NCI-H146 treated with DMSO at 0.1 percent for 48 hours (cell line): Measurements from ENCODE around the gene OAS2.

Experiments used
- DNase-seq: peaks from one replicate; lab custom pipeline; 2025; ENCODE audit not compliant: unreplicated experiment; lab: John Stamatoyannopoulos, UW

OAS2 gene

GRCh38 chr12:113016796-113017195, 38.5 kb downstream of the OAS2 start:
- no peak for DNase-seq

- no peak for DNase-seq
These were observed 40.7 kb downstream of the OAS2 start for GRCh38 chr12:113019025-113019424.

- DNase-seq = no peak
These were observed 43.2 kb downstream of the OAS2 start for GRCh38 chr12:113021500-113021899.

DNA sequence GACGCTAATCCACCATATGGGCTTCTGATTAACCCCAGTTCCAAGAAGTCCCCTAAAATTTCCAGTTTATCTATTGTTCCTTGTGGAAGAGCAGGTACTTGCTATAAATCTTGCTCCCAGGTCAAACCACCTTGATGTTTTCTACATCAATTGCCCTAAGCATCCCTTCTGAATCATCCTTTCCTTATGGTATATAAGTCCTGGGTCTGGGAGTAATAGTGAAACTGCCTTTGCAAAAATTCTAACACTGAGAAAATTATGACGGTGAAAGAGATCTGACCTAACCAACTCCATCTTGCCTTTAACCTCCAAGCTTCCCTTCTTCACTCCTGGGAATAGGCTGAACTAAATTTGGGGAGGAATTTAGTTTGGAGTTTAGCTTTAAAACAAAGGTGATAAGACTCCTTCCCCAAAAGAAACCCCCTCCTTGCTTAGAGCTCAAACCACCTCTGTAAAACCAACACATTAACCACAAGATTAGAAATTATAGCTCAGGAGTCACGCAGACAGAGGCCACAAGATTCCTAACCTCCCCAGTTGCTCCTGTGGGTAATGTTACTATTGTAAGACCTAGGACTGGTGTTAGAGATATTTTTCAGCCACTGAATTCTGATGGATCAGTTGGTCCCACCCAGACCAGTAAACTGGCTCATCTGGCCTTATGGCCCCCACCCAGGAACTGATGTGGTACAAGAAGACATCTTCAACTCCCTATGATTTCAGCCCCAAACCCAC, 44.4 kb downstream of the OAS2 start:
- no peak for DNase-seq

GRCh38 chr12:113027726-113028125, 49.4 kb downstream of the OAS2 start:
- DNase-seq = no peak

DNA sequence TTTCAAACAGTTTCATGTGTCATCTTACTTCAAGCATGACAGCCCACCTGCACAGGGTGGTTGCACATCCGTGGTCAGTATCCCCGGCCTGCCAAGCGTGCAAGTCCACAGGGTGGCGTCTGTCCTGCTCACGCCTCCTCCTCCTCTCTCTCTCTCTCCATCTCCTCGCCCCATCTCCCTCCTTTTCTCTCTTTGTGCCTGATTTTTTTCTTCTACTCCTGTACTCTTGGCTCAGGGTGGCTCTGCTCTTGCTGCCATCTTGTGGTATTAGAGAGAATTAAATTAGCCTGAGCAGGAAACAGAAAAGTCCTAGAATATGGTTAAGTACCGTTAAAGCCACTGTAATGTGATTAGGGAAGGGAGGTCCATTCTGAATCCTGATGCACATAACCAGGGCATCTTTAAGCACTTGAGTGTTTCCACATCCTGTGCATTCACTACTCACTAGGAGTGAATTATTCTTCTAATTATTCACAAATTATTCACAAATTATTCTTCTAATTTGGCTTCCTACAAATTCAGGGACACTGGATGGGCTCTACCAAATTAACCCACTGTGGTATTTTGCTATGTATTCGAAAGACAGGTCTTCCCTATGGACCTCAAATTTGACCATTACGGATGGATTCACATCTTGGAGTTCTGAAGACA, 52.7 kb downstream of the OAS2 start:
- DNase-seq = peak; percentile 85

DNA sequence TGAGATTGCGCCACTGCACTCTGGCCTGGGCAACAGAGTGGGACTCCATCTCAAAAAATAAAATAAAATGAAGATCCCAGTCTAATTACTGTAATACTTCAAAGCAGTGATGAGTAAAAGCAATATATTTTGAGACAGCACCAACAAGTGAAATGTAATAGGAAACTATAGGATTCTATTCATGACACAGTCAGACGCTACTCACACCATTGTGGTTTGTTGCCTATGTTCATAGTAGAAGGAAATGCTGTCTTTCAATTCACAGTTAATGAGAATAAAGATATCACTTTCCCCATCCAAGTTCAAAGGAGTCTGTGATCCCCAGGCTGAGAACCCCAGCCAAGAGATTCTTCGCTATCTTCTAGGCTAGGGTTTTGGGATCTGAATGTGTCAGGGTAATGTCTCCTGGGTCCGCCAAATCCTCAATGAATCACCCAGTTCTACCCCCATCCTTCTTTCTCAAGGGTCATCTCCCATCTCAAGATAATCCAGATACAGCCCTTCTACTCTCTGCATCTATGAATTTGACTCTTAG, 61.7 kb downstream of the OAS2 start:
- no peak for DNase-seq

- no peak for DNase-seq
These were observed 62.4 kb downstream of the OAS2 start for GRCh38 chr12:113040722-113041171.

- no peak for DNase-seq
These were observed 63.2 kb downstream of the OAS2 start for GRCh38 chr12:113041560-113041959.

GRCh38 chr12:113043240-113043639, 64.9 kb downstream of the OAS2 start:
- DNase-seq = peak; percentile 17

DNA sequence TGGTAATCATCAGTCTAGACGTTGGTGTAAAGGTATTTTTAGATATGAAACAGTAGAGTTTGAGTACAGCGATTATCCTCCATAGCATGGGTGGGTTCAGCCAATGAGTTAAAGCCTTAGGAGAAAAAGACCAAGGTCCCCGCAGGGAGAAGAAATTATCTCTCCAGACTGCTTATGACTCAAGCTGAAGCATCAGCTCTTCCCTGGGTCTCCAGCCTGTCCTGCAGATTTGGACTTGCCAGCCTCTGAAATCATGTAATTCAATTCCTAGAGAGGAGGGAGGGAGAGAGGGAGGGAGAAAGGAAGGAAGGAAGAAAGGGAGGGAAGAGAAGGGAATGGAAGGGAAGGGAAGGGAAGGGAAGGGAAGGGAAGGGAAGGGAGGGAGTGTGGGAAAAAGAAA, 66.2 kb downstream of the OAS2 start:
- no peak for DNase-seq

DNA sequence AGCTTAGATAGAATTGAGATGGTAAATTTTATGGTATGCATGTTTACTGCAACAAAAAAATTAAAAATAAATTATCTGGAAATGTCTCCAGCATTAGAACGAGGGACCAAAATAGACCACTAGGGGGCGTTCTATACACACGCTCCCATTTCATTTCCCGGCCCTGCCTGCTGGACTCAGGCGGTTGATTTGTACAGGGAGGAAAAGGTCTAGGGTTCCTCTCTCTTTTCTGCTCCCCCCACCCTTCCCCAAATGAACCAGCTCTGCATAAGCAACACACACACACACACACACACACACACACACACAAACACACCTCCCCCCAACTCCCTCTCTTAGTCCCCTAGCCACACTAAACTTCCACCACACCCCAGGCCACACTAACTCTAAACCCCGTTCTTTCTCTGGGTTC, 70.4 kb downstream of the OAS2 start:
- peak; percentile 51 for DNase-seq

GRCh38 chr12:113049976-113050742, 71.8 kb downstream of the OAS2 start:
- DNase-seq = peak; percentile 8

GRCh38 chr12:113050795-113051194, 72.5 kb downstream of the OAS2 start:
- DNase-seq = no peak

DNA sequence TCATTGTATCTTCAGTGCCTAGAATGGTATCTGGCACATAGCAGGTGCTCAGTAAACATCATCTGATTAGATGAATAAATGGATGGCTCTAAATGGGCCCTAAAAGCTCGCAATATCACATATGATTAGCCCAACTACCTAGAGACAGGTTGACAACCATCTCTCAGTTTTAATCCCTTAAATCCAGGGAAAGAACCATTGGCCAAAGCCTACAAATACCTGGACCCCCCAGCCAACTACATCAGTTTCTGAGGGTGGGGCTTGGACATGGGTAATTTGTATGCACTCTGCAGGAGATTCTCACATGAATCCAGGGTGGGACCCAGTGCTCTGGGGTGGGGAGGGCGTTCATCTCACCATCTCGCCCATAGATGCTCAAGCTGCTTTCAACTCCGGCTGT, 73.4 kb downstream of the OAS2 start:
- DNase-seq = no peak

DNA sequence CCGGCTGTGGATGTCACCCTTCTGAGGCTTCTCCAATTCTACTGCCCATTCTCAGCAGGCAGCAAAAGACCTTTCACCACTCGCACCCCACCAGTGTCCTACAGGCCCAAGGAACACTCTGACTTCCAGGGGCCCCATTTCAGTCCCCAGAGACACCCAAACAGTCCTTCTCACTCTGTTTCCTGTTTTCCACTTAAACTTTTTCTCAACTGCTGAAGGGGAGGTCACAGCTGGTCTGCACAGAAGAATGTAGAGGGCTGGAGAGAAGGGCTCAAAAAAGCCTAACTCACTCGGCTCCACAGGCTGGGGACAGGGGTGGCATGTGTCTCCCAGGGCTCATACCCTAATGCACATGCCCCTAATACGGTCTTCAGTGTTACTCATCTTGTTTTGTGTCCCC, 74.0 kb downstream of the OAS2 start:
- DNase-seq = no peak

GRCh38 chr12:113054948-113055486, 76.7 kb downstream of the OAS2 start:
- no peak for DNase-seq

DNA sequence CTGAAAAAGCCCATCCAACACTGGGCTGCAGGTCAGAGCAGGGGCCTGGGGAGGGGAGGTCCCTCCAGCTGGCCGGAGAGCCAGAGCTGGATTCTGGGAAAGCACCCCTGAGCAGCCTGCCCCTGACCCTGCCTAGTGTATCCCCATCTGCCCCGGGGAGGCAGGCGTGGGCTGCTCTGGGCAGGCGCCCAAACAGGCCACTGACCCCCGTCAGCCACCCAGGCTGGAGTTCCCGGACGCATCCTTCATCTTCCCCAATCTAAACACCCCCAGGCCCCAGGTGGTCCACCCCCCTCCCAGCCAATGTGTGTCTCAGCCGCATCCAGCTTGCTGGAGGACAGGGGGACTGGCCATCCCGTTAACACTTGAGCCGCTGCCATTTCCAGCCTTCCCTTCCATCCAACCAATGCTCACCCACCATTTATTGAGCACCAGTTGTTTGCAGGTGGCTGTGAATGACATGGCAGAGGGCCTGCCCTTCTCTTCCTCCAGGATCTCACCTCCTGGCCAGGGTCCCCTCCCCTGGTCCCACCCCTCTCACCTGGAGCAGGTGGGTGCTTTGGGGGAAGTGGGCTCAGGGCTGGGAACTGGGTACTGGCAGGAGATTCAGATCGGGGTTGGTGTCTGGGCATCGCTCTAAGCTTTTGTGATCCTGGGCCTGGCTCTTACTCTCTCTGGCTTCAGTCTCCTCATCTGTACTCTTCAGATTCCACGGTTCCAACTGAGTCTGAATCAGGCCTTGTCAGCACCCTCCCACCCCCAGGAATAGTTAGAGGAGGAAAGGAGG, 77.5 kb downstream of the OAS2 start:
- DNase-seq = no peak

- no peak for DNase-seq
These were observed 78.0 kb downstream of the OAS2 start for GRCh38 chr12:113056381-113056630.

GRCh38 chr12:113056631-113057488, 78.5 kb downstream of the OAS2 start, which contains the start of gene DTX1:
TSS of gene DTX1 (plus strand) at chr12:113056730. CDS start at chr12:113058193, 1,463 bp downstream.
- DNase-seq = no peak
